OCI-LY7 (cell line): ENCODE measurements around the gene CD52.

ENCODE experiments used
- EZH2phosphoT487 ChIP-seq: fragments of 200-600 bp; sonication (generic); IDR thresholded peaks from 2 replicates; pipeline ENCODE4 v1.6.1; 2018; ENCODE audit warnings: low read depth, borderline replicate concordance, mild to moderate bottlenecking, mixed run types, antibody characterized with exemption, low read length, moderate library complexity, mixed read lengths
- TF ChIP-seq, protein P1 (sequence below): fragments of 200-600 bp; sonication (generic); conservative IDR thresholded peaks from 2 replicates; pipeline ENCODE4 v1.5.1; 2014; ENCODE audit warnings: mild to moderate bottlenecking, antibody characterized with exemption, low read length, moderate library complexity, mixed read lengths

DNA sequence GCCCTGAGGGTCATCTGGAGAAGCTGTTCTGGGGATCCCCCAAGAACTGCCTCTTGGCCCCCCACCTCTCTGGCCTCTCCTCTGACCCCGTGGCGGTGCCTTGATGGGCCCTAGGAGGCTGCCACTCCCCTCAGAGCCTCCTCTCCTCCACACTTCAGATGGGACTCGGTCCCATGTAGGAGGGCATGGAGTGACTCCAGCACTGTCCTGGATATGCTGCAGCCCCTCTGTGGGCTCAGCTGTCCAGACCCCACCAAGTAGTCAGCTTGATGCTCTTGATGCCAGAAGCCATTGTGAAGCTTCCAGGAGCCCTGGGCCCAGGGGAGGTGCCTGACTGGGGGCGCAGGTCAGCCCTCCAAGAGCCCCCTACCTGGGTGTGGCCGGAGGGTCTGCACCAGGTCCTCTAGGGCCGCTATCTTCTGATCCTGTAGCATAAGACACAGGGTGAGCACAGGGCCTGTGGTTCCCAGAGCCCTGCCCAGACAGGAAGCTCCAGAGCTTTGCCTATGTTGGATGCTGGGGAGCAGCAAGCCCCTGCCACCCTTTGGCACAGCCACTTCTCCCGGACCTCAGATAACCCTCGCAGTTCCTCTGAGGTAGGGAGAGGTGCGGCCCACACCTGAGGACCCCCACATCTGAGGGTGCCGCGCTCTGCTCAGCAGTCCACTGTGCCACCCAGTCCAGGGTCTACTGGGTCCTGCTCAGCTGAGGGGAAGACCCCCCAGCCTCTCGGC, 20.5 kb upstream of the CD52 start:
- TF ChIP-seq, protein P1, sequence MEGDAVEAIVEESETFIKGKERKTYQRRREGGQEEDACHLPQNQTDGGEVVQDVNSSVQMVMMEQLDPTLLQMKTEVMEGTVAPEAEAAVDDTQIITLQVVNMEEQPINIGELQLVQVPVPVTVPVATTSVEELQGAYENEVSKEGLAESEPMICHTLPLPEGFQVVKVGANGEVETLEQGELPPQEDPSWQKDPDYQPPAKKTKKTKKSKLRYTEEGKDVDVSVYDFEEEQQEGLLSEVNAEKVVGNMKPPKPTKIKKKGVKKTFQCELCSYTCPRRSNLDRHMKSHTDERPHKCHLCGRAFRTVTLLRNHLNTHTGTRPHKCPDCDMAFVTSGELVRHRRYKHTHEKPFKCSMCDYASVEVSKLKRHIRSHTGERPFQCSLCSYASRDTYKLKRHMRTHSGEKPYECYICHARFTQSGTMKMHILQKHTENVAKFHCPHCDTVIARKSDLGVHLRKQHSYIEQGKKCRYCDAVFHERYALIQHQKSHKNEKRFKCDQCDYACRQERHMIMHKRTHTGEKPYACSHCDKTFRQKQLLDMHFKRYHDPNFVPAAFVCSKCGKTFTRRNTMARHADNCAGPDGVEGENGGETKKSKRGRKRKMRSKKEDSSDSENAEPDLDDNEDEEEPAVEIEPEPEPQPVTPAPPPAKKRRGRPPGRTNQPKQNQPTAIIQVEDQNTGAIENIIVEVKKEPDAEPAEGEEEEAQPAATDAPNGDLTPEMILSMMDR: no peak
- no peak for TF ChIP-seq EZH2phosphoT487
